ENCODE results near the gene DIDO1. TPM values are rescaled to one million over a fixed set of nuclear protein-coding genes. Genes with fewer than 3 reads are reported as not detected.

Gene DIDO1
- total RNA-seq, 1 donor from 2014 or later = 58.7 TPM

DNA sequence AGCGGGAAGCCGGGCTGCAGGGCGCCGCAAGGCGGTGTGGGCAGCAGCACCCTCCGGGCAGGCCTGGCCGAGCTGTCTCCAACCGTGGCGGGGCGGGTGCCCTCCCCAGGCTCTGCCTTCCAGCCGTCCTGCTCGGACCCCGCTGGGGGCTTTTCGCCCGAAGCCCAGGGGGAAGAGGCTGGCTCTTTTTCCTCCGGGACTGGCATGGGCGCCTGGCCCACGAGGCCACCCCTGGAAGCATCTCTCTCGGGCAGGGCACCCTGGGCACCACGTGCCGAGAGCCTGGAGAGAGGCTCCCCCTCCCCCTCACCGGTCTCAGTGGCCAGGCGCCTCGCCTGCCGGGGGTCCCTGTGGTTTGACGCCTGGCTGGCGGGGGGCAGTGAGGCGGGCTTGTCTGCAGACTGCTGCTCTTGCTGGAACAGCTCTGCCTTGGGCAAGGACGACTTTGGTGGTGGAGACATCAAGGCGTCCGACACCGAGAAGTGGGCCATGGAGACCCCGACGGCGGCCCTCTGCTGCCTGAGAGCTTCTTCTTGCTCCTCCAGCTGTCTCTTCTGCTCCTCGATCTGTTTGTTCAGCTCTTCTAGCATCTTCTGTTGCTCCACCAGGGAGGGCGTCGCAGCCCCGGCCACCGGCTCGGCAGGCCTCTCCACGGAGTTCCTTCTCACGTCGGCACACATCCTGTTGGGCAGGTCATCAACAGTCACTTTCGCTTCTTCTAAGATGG is 45.2 kb downstream of the DIDO1 start:
- Histone ChIP-seq H3K9me3 (no peaks in the 10 kb centered on the region), H3K4me3 (no peak overlapping the region), H3K36me3 (peaks cover 0 to 5% of the 10 kb centered on the region in 2 donors), H3K27ac (no peak overlapping the region), H3K27me3 (no peaks in the 10 kb centered on the region), H3K4me1 (peaks cover 12% of the 10 kb centered on the region)
- no peak for TF ChIP-seq POLR2A (IDR thresholded peaks at IDR 0.05)
- TF ChIP-seq POLR2AphosphoS5 (IDR thresholded peaks at IDR 0.05; ENCODE audit: insufficient read depth in 1 of 2, low read depth in 1 of 2) = no peak
- TF ChIP-seq, protein P1, sequence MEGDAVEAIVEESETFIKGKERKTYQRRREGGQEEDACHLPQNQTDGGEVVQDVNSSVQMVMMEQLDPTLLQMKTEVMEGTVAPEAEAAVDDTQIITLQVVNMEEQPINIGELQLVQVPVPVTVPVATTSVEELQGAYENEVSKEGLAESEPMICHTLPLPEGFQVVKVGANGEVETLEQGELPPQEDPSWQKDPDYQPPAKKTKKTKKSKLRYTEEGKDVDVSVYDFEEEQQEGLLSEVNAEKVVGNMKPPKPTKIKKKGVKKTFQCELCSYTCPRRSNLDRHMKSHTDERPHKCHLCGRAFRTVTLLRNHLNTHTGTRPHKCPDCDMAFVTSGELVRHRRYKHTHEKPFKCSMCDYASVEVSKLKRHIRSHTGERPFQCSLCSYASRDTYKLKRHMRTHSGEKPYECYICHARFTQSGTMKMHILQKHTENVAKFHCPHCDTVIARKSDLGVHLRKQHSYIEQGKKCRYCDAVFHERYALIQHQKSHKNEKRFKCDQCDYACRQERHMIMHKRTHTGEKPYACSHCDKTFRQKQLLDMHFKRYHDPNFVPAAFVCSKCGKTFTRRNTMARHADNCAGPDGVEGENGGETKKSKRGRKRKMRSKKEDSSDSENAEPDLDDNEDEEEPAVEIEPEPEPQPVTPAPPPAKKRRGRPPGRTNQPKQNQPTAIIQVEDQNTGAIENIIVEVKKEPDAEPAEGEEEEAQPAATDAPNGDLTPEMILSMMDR (IDR thresholded peaks at IDR 0.05) = no peak
- DNase-seq (ENCODE audit: extremely low spot score in 2 of 2) = no peak
- intact Hi-C loops (cut with DNase I) = no loop called here

DNA sequence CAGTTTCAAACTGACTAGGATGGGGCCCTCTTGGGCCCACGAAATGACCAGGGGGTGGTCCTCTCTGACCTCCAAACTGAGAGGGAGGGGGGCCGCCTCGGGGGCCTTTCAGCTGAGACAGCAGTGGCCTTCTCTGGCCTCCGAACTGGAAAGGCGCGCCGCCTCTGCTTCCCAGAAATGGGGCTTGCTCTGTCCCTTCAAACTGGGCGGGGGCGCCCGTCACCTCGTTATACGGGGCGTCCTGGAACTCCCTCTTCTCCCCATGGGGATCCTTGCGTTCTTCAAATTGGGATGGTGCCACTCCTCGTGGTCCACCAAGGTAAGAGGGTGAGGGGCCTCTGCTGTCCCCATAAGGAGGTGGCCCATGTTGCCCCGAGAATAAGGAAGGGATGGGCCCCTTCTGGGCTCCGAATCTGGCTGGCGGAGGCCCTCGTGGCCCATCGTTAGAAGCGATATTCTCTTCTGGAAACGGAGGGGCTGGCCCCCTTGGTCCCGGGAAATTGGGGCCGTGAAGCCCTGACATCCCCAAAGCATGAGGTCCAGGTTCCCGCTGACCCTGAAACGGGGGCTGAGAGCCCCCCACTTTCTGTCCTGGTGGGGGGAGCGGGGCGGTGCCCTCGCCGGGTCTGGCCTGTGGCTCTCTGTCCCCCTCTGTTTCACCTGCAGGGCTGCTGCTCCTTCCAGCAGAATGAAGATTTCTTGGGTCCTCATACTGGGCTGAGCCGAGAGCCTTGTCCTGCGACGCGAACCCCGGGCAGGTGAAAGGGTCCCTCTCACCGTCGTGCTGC is 46.0 kb downstream of the DIDO1 start:
- Histone ChIP-seq H3K4me1 (peaks cover 20% of the 10 kb centered on the region), H3K27me3 (no peaks in the 10 kb centered on the region), H3K27ac (no peak overlapping the region), H3K4me3 (no peak overlapping the region), H3K9me3 (no peaks in the 10 kb centered on the region), H3K36me3 (peaks cover 0 to 5% of the 10 kb centered on the region in 2 donors)
- TF ChIP-seq, protein P1 (IDR thresholded peaks at IDR 0.05) = no peak
- intact Hi-C loops (cut with DNase I) = no loop called here
- DNase-seq (ENCODE audit: extremely low spot score in 2 of 2) = no peak

DNA sequence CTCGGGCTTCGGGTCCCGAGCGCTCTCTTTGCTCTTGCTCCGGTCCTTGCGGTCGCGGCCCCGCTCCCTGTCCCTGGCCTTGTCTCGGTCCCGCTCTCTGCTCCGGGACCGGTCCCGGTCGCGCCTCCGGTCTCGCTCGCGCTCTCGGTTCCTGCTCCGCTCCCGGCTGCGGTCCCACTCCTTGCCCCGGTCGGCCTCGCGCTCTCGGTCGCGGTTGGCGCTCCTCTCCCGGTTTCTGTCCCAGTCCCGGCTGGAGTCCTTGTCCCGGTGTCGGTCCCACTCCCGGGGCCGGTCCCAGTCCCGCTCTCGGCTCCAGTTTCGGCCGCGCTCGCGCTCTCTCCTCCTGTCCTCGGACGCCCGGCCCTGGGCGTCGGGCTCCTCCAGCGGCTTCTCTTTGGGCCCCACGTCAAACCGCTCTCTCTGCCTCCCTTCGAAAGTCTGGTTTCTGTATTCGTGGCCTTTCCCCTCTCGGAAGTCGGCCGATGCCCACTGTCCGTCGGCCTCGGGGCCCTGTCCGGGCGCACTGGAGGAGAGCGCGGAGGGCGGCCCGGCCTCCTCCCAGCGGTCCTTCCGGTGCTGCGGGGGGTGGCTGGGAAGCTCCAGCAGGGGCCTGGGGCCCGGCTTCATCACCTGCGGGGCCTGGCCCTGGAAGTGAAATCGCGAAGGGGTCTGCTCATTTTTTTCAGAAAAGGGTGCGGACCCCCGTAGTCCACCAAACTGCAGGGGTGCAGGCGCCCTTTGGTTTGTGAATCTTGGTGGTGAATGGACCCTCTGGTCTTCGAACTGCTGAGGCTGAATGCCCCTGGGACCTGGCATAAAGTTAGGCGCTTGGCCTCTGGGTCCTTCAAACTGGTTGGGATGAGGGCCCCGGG is 46.8 kb downstream of the DIDO1 start:
- peaks cover 20% of the 10 kb centered on the region for H3K4me1 ChIP-seq
- H3K4me3 ChIP-seq = no peak overlapping the region
- peaks cover 0 to 5% of the 10 kb centered on the region in 2 donors for H3K36me3 ChIP-seq
- H3K9me3 ChIP-seq = no peaks in the 10 kb centered on the region
- H3K27ac ChIP-seq = no peak overlapping the region
- TF ChIP-seq POLR2A (IDR thresholded peaks at IDR 0.05) = no peak
- TF ChIP-seq, protein P1 (IDR thresholded peaks at IDR 0.05) = no peak
- TF ChIP-seq POLR2AphosphoS5 (IDR thresholded peaks at IDR 0.05; ENCODE audit: insufficient read depth in 1 of 2, low read depth in 1 of 2) = no peak
- no peaks in the 10 kb centered on the region for H3K27me3 ChIP-seq
- no peak for DNase-seq (ENCODE audit: extremely low spot score in 2 of 2)
- intact Hi-C loops (cut with DNase I) = no loop called here

DNA sequence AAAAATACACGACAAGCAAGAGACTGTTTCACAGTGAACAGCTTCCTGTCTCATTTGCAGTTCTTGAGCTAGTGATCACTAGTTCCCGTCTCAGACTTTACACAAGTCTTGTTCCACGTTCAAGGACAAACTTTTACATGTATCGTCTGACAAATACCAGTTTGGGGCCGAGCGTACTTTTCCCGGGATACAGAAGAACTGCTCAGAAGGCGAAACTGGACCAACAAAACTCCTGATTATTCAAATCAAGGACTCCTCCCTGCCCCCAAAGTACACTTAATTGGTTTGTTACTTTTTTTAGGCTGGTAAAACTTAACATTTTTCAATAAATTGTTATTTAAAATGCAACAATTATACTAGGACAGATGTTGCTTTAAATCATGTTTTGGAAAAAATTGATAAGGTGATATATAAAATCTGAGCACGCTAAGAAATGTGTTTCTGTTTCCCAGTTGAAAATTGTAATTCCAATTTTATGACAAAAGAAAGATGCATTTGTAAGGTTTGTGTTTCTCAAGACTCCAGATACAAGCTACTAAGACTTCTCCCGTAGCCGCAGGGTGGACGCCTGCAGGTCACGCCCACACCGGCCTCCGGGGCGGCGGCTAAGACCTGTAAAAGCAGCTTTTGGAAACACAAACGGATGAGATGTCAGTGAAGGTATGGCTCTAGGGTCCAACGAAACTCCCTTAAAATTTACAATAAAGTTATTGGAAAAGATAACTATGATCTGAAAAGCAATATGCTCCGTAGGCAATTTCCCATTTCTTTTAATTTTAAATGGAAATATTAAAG is 47.9 kb downstream of the DIDO1 start:
- Histone ChIP-seq H3K4me1 (peaks cover 30% of the 10 kb centered on the region), H3K4me3 (no peak overlapping the region), H3K27me3 (no peaks in the 10 kb centered on the region), H3K36me3 (peaks cover 0 to 5% of the 10 kb centered on the region in 2 donors), H3K9me3 (no peaks in the 10 kb centered on the region), H3K27ac (no peak overlapping the region)
- no peak for DNase-seq (ENCODE audit: extremely low spot score in 2 of 2)
- no peak for TF ChIP-seq POLR2A (IDR thresholded peaks at IDR 0.05)
- TF ChIP-seq POLR2AphosphoS5 (IDR thresholded peaks at IDR 0.05; ENCODE audit: insufficient read depth in 1 of 2, low read depth in 1 of 2) = no peak
- TF ChIP-seq, protein P1 (IDR thresholded peaks at IDR 0.05) = no peak
- intact Hi-C loops (cut with DNase I) = no loop called here

Data from vagina (tissue), 2 donors.